ENCODE data around the gene FGF4. TPM values are rescaled to one million over a fixed set of nuclear protein-coding genes. Genes with fewer than 3 reads are reported as not detected.

FGF4 gene
- total RNA-seq, 2 experiments from 2014 or later: not detected

DNA sequence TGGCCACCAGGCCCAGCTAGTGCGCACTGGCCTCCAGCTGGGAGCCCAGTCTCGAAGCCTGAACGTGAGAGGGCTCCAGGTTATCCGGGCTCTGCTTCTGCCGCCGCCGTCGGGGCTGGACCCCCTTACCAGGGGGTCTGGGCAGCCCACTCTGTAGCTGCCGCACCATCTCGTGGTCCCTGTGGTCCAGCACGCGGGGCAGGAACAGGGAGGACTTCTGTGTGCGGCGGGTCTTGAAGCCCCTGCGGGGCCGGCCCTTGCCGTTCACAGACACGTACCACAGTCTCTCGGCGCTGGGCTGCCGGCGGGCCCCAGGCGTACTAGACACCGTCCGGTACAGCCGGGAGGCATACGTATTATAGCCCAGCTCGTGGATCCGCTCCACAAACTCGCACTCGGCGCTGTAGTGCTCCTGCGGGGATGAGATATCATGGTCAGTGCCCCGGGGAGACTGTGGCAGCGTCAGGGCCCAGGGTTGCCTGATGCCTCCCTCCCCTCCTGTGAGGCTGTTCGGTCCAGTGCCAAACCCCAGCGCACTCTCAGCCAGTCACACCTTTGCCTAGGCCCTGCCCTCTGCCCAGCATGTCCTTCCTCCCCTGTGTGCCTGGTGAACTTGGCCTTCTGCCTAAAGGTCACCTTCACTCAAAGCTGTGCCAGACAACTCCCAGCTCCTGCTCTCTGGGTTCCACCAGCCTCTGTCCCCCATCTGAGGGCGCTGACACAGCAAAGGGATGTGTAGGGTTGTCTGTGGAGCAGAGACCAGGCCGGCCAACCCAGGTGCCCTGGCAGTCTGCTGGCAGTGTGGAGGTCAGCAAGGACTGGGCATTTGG lies 35.4 kb upstream of the FGF4 start:
- POLR2A ChIA-PET: no interaction called here

GRCh38 chr11:69808667-69809086 lies 33.5 kb upstream of the FGF4 start:
- POLR2A ChIA-PET: no interaction called here
- CTCF ChIA-PET: no interaction called here

More for the DNA sequence above, 35.4 kb upstream of the FGF4 start:
- CTCF ChIA-PET: no interaction called here

GRCh38 chr11:69807106-69807815 lies 32.1 kb upstream of the FGF4 start:
- ChIA-PET POLR2A (no interaction called here), CTCF (no interaction called here)

- CTCF ChIA-PET: no interaction called here
- POLR2A ChIA-PET: no interaction called here
Measured at GRCh38 chr11:69804769-69805508, 29.8 kb upstream of the FGF4 start.

DNA sequence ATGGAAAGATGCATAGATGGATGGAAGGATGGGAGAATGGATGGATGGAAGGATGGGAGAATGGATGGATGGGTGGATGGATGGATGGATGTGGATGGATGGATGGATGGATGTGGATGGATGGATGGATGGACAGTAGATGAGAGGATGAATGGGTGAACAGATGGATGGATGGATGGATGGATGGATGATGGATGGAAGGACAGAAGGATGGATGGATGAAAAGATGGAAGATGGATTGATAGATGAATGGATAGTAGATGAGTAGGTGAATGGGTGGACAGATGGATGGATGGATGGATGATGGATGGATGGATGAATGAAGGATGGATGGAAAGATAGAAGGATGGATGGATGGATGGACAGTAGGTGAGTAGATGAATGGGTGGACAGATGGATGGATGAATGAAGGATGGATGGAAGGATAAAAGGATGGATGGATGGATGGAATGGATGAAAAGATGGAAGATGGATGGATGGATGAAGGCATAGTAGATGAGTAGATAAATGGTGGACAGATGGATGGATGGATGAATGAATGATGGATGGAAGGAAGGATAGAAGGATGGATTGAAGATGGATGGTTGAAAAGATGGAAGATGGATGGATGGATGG lies 28.6 kb upstream of the FGF4 start:
- ChIA-PET CTCF (no interaction called here), POLR2A (no interaction called here)

DNA sequence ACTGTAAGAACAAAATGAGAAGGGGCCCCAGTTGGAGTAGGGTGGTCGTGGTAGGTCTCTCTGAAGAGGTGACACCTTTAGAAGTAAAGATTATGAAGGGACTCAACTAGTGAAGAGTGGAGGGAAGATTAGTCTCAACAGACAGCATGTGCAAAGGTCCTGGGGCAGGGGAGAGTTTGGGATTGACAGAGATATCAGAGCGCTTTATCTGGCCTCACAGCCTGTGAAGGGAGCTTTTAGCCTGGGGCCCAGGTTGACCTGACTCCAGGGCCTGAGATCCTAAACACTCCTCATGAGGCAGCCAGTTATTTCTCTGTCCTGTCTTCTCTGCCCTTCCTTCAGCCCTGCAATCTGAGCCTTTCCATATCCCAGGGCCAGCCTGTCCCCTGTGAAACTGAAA lies 27.9 kb upstream of the FGF4 start:
- CTCF ChIA-PET: no interaction called here
- POLR2A ChIA-PET: no interaction called here

- CTCF ChIA-PET: no interaction called here
- POLR2A ChIA-PET: no interaction called here
Measured at GRCh38 chr11:69802590-69802989, 27.4 kb upstream of the FGF4 start.

- ChIA-PET CTCF (no interaction called here), POLR2A (no interaction called here)
Measured at GRCh38 chr11:69801513-69802335, 26.6 kb upstream of the FGF4 start.

- ChIA-PET CTCF (no interaction called here), POLR2A (no interaction called here)
Measured at GRCh38 chr11:69800278-69800677, 25.1 kb upstream of the FGF4 start.

DNA sequence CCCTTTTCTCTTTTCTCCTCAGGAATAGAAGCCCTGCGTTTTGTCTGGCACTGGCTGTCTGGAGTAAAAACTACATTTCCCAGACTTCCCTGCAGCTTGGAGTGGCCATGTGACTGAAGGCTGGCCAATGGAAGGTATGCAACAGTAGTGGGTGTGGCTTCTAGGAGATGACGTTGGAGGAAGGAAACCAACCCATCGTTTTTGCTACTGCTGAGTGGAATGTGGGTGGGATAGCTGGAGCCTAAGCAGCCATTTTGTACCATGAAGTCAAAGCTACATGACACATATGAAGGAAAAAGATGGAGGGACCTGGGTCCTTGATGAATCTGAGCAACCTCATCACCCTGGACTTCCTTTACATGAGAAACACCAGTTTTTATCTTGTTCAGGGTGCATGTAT lies 24.4 kb upstream of the FGF4 start:
- ChIA-PET CTCF (no interaction called here), POLR2A (no interaction called here)

GRCh38 chr11:69799097-69799496 lies 24.0 kb upstream of the FGF4 start:
- ChIA-PET POLR2A (no interaction called here), CTCF (no interaction called here)

GRCh38 chr11:69797737-69798528 lies 22.8 kb upstream of the FGF4 start:
- POLR2A ChIA-PET: no interaction called here
- CTCF ChIA-PET: no interaction called here

DNA sequence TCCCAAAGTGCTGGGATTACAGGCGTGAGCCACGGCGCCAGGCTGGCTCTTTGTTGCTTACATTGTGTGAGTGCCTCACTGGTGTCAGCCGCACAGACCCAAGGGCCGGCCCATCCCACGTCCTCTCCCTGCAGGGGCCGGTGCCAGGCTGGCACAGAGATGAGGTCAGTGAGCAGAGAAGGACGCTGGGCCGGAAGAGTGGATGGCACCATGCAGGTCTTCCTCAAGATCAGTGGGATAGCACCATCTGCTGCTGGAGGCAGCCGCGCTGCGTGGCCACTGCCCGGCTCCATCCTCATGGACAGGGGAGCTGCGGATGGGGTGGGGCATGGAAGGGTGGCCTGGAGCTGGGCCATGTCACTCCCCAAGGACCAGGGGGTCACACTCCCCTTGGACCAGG lies 22.0 kb upstream of the FGF4 start:
- ChIA-PET POLR2A (no interaction called here), CTCF (no interaction called here)

DNA sequence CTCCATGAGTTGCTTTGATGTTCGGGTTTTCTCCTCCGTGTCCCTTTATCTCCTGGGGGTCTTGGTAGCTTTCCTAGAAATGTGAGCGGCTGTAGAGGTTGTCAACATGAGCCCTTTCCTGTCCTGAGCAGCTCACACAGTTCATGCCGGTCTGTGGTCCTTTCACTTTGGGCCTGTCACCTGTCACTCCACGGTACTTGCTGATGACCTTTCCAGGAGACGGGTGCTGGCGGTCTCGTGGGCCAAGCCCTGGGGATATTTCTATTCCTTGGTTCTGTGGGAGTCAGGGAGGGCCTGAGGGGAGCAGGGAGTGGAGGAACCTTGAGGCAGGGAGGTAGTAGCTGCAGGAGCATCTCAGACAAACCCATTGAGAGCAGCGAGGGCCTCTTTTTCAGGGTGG lies 20.9 kb upstream of the FGF4 start:
- CTCF ChIA-PET: no interaction called here
- POLR2A ChIA-PET: no interaction called here

DNA sequence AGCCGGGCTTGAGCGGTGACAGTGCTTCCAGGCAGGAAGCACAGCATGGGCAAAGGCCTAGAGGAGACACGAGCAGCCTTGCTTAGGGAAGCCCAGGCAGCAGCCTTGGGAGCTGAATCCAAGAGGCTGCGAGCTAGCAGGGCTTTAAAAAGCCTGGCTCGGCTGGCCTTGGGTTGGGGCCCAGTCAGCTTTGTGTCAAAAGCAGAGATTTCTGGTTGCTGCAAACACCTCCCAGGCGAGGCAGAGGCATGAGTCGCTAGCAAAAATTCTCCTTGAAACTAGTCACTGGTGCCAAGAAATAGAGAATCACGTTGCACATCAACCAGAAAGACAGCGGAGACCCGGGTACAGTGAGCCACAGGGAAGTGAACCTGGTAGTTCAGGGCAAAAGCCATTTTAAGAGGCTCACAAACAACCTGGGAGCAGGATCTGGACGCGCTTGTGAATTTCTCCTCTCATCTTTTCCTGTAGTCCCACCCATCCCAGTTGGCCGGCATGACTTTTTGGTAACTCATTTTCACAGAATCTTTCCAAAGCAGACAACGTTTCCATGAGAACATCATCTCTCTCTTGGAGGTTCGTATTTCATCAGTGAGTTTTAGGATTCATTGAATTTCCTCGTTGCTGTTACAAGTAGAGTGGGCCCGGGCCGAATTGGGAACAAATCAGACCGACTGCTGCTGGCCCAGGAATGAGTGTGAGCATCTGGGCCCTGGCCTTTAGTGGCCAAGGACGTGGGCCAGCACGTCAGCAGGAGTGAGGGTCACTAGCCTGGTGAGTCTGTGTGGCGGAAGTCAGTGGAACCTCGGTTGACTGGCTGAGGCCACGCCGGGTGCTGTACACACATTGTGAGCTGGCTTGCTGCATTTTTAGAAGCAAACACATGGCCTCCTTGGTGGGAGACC lies 16.4 kb upstream of the FGF4 start:
- ChIA-PET POLR2A (no interaction called here), CTCF (no interaction called here)

DNA sequence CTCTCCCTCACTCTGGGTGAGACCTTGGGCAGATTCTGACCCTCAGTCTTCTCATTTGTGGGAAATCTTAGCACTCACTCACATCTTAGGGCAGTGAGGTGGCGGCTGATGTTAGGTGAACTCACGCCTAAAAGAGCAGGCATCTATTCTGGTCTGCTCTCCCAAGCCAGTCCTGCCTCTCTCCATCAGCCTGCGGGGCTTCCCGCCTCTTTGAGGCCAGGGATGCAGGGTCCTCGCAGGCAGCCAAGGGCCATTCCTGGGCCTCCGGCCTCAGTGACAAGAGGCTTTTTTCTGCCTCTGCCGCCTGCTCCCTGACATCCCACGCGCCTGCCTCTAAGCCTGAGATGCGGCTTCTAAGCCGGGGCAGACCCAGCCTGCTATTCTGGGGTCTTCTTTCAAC lies 13.8 kb upstream of the FGF4 start:
- POLR2A ChIA-PET: no interaction called here
- CTCF ChIA-PET: interaction anchor here (0.7 kb wide), 1 partner anchor 93 kb away, joined by 3 read pairs; no protein-coding TSS in a partner anchor

DNA sequence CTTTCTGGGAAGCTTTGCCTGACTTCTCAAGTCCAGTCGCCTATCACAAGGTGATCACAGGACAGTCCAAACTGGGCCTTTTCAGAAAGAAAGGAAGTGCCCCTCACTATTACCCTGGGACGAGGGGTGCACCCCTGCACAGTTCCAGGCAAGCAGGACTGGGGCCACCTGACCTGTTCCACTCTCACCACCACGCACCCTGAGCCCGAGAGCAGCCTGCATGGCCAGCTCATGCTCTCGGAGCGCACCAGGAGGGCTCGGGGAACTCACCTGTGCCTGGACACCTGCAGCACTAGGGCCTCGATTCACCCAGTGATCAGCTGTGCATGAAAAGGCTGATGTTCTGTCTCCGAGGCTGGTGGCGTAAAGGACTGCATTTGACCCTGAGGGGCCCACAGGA lies 12.8 kb upstream of the FGF4 start:
- POLR2A ChIA-PET: no interaction called here
- CTCF ChIA-PET: no interaction called here

DNA sequence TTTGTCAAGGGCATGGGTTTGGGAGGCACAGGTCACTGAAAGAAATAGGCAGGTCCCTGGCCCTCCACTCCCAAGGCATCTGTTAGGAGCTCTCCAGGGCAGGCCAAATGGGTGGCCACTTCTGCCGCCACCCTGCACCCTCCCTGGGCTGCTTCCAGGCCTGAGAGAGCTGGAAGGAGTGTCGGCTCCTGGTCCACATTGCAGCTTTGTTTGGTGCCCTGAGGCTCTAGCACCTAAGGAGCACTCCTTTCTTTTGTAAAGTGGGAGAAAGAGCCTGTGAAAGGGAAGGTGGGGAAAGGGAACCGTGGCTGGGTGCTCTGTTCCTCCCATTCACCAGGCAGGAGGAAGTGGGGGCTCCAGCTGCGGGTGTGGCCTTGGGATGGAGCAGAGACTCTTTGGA lies 12.3 kb upstream of the FGF4 start:
- ChIA-PET POLR2A (no interaction called here), CTCF (no interaction called here)
